SK-N-MC (cell line): ENCODE data around the gene FBXL7.

ENCODE experiments used
- DNase-seq: peaks from one replicate; pipeline ENCODE4 v3.0.0-alpha.2; 2011; ENCODE audit warnings: low read depth, low spot score
- H3K27ac ChIP-seq: fragments of 200-600 bp; sonication (generic); 2 replicates; pipeline ENCODE4 v1.5.1; 2016; ENCODE audit warnings: mixed run types
- H3K36me3 ChIP-seq: fragments of 200-600 bp; sonication (generic); 2 replicates; pipeline ENCODE4 v1.6.1; 2017; ENCODE audit warnings: antibody characterized with exemption, low read length, mixed read lengths; ENCODE audit not compliant: insufficient read depth
- H3K4me3 ChIP-seq: fragments of 200-600 bp; sonication (generic); 2 replicates; pipeline ENCODE4 v1.5.1; 2016
- H3K9ac ChIP-seq: fragments of 200-600 bp; sonication (generic); 2 replicates; pipeline ENCODE4 v1.8.0; 2017; ENCODE audit warnings: mixed run types, mixed read lengths; ENCODE audit not compliant: insufficient read length
- H3K9me3 ChIP-seq: fragments of 200-600 bp; sonication (generic); 2 replicates; pipeline ENCODE4 v1.6.1; 2017; ENCODE audit warnings: low read depth, mild to moderate bottlenecking, antibody characterized with exemption, low read length, moderate library complexity, mixed read lengths
- EZH2 ChIP-seq: fragments of 200-600 bp; sonication (generic); IDR thresholded peaks from one replicate; pipeline ENCODE4 v1.6.1; 2017; ENCODE audit warnings: antibody characterized with exemption
- FOXP2 ChIP-seq: optimal IDR thresholded peaks from 2 replicates; pipeline ENCODE3; 2011; ENCODE audit warnings: mild to moderate bottlenecking, moderate library complexity; ENCODE audit not compliant: insufficient read depth; ENCODE audit errors: extremely low read length, control extremely low read depth
- POLR2AphosphoS5 ChIP-seq: IDR thresholded peaks from 2 replicates; pipeline ENCODE4 v1.6.1; 2012; ENCODE audit warnings: mild to moderate bottlenecking, low read depth, low read length, borderline replicate concordance

Gene FBXL7

DNA sequence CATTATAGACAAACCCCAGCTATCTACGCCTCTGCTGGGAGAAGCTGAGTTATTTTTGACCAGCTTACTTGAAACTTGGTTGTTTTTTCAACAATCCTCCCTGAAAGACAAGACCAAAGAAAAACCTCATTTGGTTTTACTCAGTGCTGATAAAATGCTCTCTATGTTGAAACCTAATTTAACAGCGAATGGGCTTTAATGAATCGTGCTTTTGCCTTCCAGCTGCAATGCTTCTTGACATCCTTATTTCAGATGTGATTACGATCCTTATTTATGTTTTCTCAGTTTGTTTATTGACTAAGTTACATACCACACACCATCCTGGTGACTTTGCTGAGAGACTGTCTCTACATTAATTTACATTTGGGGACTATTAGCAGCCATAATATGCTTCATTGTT lies 179.2 kb downstream of the FBXL7 start:
- Histone ChIP-seq H3K36me3 (no peaks in the 10 kb centered on the region), H3K9me3 (no peaks in the 10 kb centered on the region), H3K27ac (no peak overlapping the region), H3K4me3 (no peak overlapping the region), H3K9ac (no peak overlapping the region)
- no peak for DNase-seq
- TF ChIP-seq FOXP2: no peak
- TF ChIP-seq POLR2AphosphoS5: no peak
- TF ChIP-seq EZH2: no peak

DNA sequence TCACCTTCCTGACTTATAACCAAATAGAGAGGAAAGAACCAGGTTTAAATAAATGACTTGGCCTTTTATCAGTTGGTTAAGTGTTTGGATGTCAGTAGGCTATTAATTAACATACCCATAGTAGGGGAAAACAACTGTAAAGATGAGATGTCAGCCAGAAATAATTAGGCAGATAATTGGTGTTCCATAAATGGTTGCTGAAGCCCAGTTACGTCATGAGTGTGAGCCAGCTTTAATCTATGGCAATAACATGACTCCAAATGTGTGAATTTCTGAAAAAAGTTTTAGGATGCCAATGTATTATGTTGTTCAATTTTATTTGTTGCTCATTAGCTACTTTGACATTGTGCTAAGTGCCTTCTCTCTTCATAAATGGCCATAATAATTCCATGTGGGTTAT lies 180.5 kb downstream of the FBXL7 start:
- Histone ChIP-seq H3K9ac (no peak overlapping the region), H3K36me3 (no peaks in the 10 kb centered on the region), H3K27ac (no peak overlapping the region), H3K4me3 (no peak overlapping the region), H3K9me3 (no peaks in the 10 kb centered on the region)
- TF ChIP-seq POLR2AphosphoS5: no peak
- TF ChIP-seq EZH2: no peak
- DNase-seq: no peak

DNA sequence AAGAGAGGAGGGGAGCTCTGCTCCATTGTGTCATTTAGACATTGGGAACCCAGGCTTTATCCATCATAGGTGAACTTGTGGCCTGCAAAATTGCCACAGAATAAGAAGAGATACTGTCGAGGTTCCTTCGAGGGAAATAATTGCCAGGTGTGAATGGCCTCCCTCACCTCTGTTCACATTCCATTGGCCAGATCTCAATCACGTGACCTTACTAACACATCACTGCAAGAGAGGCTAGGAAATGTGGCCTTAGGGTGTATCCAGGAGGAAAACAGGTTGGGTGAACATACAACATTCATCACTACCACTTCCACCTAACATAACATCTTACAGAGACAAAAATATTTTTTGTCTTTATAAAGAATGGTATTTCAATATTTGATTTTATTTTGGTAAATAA lies 182.1 kb downstream of the FBXL7 start:
- Histone ChIP-seq H3K4me3 (no peak overlapping the region), H3K9ac (no peak overlapping the region), H3K36me3 (no peaks in the 10 kb centered on the region), H3K27ac (no peak overlapping the region), H3K9me3 (no peaks in the 10 kb centered on the region)
- no peak for TF ChIP-seq POLR2AphosphoS5
- no peak for TF ChIP-seq FOXP2
- no peak for TF ChIP-seq EZH2
- DNase-seq: no peak

DNA sequence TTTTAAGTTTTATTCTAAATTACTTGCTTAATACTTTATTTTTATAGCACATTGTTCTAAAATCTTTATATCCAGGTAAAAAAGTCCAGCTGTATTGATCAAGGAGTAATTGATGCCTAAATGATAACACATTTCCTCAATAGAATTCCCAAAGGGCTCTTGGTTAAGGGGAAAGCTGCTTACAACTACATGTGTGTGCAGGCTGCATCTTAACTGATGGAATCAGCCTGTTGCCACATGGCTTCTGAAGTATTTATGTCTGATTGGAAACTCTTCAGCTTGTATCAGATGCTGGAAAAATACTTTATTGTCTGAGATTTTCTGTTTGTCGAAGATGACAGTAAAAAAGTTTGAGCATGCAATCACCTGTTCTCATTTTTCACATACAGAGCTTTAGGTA lies 182.6 kb downstream of the FBXL7 start:
- H3K36me3 ChIP-seq: no peaks in the 10 kb centered on the region

DNA sequence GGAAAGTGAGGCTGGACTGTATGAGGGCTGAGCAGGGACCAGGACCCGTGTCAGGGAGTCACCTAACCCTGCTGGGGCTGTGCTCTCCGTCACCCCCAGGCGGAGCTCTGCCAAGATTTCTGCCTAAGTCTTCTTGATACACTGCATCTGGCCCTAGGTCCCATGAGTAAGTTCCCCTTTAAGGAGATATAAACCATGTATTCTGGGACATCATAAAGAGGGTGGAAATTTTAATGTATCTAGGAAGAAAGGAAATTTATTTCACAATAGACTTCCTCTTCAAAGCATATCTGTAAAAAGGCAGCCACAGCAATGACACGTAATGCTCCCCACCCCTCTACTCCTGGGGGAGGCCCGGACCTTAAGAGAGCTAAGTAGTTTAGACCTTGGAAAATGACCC lies 183.4 kb downstream of the FBXL7 start:
- Histone ChIP-seq H3K27ac (no peak overlapping the region), H3K4me3 (no peak overlapping the region), H3K9me3 (no peaks in the 10 kb centered on the region), H3K36me3 (no peaks in the 10 kb centered on the region), H3K9ac (no peak overlapping the region)
- TF ChIP-seq EZH2 (no peak), FOXP2 (no peak)
- no peak for DNase-seq

More for the DNA sequence above, 182.6 kb downstream of the FBXL7 start:
- H3K27ac ChIP-seq: no peak overlapping the region
- H3K9ac ChIP-seq: no peak overlapping the region
- H3K9me3 ChIP-seq: no peaks in the 10 kb centered on the region
- H3K4me3 ChIP-seq: no peak overlapping the region
- DNase-seq: no peak
- no peak for TF ChIP-seq FOXP2
- no peak for TF ChIP-seq POLR2AphosphoS5
- TF ChIP-seq EZH2: no peak

DNA sequence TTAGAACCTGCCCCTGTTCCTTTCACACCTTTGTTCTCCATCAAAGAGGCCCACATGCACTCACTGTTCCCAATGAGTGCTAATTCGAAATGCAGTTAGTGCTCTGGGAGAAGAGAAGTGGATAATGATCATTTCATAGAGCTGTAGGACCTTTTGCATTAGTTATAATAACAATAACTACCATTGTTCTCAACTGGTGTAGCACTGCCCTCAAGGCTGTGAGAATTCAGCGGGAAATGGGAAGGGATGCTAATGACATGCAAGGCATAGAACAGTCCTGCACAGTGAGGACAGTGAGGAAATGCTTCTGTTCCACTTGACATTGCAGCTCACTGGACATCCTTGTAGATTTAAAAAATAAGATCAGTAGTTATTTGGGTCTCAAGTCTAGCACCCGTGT lies 187.4 kb downstream of the FBXL7 start:
- no peaks in the 10 kb centered on the region for H3K36me3 ChIP-seq
- no peak overlapping the region for H3K9ac ChIP-seq
- DNase-seq: no peak
- no peak for TF ChIP-seq EZH2
- TF ChIP-seq POLR2AphosphoS5: no peak
- no peak for TF ChIP-seq FOXP2
- H3K4me3 ChIP-seq: no peak overlapping the region
- no peak overlapping the region for H3K27ac ChIP-seq
- no peaks in the 10 kb centered on the region for H3K9me3 ChIP-seq

DNA sequence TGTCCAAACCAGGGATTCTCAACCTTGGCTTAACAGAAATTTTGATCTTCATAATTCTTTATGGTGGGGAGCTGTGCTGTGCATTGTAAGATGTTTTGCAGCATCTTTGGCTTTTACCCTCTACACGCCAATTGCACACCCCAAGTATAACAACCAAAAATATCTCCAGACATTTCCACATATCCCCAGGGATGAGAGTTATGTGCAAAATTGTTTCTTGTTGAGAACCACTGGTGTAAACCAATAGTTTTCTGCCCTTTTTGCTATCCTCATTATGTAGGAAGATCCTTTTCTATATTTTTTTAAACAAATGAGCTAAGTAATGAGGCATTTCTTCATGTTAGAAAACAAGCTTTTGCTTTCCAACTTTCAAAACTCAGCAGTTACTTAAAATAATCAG lies 189.9 kb downstream of the FBXL7 start:
- TF ChIP-seq FOXP2: no peak
- no peak for TF ChIP-seq POLR2AphosphoS5
- no peak for TF ChIP-seq EZH2
- H3K9ac ChIP-seq: no peak overlapping the region

DNA sequence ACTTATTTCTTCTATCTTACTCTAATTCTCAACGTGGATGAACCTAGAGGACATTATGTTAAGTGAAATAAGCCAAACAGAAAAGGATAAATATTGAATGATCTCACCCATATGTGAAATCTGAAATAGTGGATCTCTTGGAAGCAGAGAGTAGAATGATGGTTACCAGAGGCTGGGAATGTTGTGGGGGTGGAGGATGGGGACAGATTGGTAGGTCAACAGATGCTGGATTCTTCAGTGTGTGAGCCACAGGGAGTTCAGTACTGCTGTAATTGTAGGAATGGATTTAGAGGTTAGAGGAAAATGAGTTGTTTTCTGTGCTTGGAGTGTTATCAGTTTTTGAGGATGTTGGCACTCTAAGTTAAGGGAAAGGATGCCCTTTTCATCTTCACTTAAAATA lies 190.6 kb downstream of the FBXL7 start:
- DNase-seq: no peak
- H3K27ac ChIP-seq: no peak overlapping the region
- no peaks in the 10 kb centered on the region for H3K9me3 ChIP-seq

More for the DNA sequence above, 189.9 kb downstream of the FBXL7 start:
- no peak for DNase-seq
- H3K27ac ChIP-seq: no peak overlapping the region
- H3K36me3 ChIP-seq: no peaks in the 10 kb centered on the region
- no peaks in the 10 kb centered on the region for H3K9me3 ChIP-seq
- H3K4me3 ChIP-seq: no peak overlapping the region

DNA sequence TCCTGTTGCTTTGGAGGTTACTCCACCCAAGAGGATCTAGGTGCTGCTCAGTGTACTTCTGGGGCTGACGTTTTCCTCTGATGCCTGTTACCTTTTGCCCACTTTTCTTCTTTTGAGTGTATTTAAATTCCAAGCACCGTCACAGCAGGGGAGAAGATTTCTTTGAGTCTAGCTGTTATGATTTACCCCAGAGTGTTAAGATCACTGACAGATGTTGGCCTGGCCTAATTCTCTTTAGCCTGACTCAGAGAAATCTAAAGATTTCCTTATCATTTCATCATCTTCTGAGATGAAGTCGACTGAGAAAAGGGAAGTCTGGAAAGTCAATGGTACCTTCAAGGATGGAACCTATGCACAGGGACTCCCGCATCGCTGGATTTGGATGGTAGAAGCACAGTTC lies 191.5 kb downstream of the FBXL7 start:
- no peak overlapping the region for H3K9ac ChIP-seq
- TF ChIP-seq POLR2AphosphoS5 (no peak), EZH2 (no peak), FOXP2 (no peak)
- H3K36me3 ChIP-seq: no peaks in the 10 kb centered on the region
- H3K9me3 ChIP-seq: no peaks in the 10 kb centered on the region
- H3K27ac ChIP-seq: no peak overlapping the region
- no peak for DNase-seq
- H3K4me3 ChIP-seq: no peak overlapping the region

More for the DNA sequence above, 190.6 kb downstream of the FBXL7 start:
- TF ChIP-seq POLR2AphosphoS5 (no peak), FOXP2 (no peak), EZH2 (no peak)
- Histone ChIP-seq H3K9ac (no peak overlapping the region), H3K4me3 (no peak overlapping the region), H3K36me3 (no peaks in the 10 kb centered on the region)
